GM12864 (cell line): ENCODE data around the gene PPARA.

Source experiments
- DNase-seq: peaks from one replicate; pipeline ENCODE4 v3.0.0-alpha.2; 2011; ENCODE audit warnings: low read depth
- H3K4me3 ChIP-seq: 2 replicates; pipeline ENCODE4 v1.5.1; 2011; ENCODE audit warnings: mild to moderate bottlenecking, low read depth, low read length, control low read depth
- CTCF ChIP-seq: IDR thresholded peaks from 2 replicates; pipeline ENCODE4 v1.5.1; 2011; ENCODE audit warnings: low read depth, mild to moderate bottlenecking, moderate library complexity, low read length, control low read depth, inconsistent platforms; ENCODE audit errors: missing control alignments

PPARA gene

GRCh38 chr22:46286006-46286405, 135.7 kb downstream of the PPARA start:
- H3K4me3 ChIP-seq, result no peak overlapping the region
- DNase-seq, result no peak
- no peak for TF ChIP-seq CTCF

DNA sequence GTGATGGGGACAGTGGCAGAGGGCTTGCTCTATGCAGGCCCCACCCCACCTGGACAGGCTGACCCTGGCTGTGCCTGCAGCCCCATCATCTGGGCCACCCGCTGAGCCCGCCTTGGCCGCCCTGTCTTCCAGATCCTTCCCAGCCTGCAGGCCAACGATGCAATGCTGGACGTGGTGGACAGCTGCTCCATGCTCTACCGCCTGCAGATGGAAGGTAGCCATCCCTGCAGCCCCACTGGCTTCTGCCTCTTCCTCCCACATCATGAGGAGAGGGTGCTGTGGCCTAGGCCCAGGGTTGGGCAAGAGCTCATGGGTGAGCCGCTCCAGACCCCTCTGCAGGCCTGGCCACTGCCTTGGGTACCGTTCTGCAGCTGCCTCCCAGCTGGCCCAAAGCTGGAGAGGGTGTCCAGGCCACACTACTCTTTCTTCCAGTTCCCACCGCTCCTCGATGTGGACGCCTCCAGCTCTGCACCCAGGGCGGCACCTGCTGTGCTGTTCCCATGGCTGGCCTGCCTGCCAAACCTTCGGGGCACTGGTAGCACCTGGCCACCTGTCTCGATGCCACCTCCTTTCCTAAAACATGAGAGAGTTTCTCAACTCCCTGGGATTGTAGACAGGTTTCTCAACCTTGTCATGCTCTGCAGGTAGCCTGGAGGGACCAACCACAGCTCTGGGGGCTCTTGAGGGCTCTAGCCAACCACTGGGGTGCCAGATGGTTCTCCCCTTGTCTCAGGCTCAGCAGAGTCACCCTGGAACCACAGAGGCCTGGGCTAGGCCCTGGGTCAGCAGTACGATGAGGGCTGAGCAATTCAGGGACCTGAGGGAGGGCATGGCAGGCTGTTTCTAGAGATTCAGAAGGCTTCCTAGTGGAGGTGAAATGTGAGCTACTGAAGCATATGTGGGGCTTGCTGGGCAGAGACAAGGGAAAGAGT, 136.9 kb downstream of the PPARA start:
- peak overlapping the region; percentile 80 for H3K4me3 ChIP-seq
- no peak for TF ChIP-seq CTCF
- no peak for DNase-seq

DNA sequence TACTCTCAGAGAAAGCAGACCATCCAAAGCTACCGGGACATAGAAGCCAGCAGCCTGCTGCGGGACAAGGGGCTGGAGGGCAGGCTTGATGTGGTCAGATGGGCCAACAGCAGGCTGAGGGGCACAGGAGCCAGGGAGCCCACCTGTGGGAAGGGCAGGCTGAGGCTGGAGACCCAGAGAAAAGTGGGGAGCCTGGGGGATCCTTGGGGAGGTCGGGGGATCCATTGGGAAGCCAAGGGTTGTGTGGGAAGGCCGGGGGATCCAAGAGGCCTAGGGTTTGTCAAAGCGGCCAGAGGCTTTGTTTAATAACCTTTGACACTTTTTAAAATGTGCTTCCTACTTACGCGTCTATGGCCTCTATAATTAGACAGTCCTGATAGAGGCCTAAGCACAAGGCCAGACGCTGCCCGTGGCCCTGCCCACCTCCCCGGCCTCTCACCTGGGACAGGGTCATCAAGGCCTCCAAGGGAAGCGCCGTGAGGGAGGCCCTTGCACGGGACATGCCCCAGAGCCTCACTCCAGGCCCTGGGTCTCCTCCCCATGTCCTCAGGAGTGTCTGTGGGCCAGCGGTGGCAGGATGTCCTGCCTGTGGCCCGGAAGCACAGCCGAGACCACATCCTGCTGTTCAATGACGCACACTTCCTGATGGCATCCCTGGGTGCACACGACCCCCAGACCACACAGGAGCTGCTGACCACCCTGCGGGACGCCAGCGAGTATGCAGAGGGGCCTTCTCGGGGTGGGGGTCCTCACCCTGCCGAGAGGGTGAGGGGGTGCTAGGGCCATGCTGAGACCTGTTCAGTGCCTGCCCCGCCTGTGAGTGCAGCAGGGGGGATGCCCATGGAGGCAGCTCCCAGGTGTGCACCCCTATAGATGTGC, 137.8 kb downstream of the PPARA start:
- peak overlapping the region; percentile 80 for H3K4me3 ChIP-seq
- peak; percentile 55 for DNase-seq
- no peak for TF ChIP-seq CTCF

- peak overlapping the region; percentile 80 for H3K4me3 ChIP-seq
- TF ChIP-seq CTCF, result no peak
- DNase-seq, result no peak
Observed at GRCh38 chr22:46288846-46289243, 138.5 kb downstream of the PPARA start.

DNA sequence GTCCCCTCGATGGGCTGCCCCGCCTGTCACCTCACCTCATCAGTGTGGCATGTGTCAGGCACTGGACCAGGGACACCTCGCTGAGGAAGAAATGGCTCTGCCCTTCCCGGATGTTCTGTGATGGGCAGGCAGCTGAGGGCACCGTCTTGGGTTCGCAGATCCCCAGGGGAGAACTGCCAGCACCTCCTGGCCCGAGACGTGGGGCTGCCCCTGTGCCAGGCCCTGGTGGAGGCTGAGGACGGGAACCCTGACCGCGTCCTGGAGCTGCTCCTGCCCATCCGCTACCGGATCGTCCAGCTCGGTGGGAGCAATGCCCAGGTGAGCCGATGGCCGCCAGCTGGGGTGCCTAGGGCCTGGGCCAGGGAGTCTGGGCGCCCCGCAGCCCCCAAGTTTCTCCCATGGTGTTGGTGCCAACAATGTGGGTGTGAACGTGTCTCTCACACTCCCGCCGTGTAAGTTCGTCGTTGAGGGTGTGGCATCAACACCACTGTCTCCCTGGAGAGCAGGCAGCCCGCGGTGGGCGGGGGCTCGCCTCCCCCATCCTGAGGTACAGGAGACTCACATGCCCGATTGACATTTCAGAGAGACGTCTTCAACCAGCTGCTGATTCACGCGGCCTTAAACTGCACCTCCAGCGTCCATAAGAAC, 139.0 kb downstream of the PPARA start:
- TF ChIP-seq CTCF, result no peak
- H3K4me3 ChIP-seq, result no peak overlapping the region
- DNase-seq, result no peak

- no peak for DNase-seq
- TF ChIP-seq CTCF, result no peak
- H3K4me3 ChIP-seq, result no peak overlapping the region
Observed at GRCh38 chr22:46290121-46290842, 140.0 kb downstream of the PPARA start.
